Measurements from ENCODE around the gene INSRR. TPM values are rescaled to one million over a fixed set of nuclear protein-coding genes. Genes with fewer than 3 reads are reported as not detected.

The INSRR gene
- total and polyA plus RNA-seq, 2 of the 4 experiments (the other 2 are of a cell fraction) = not detected

DNA sequence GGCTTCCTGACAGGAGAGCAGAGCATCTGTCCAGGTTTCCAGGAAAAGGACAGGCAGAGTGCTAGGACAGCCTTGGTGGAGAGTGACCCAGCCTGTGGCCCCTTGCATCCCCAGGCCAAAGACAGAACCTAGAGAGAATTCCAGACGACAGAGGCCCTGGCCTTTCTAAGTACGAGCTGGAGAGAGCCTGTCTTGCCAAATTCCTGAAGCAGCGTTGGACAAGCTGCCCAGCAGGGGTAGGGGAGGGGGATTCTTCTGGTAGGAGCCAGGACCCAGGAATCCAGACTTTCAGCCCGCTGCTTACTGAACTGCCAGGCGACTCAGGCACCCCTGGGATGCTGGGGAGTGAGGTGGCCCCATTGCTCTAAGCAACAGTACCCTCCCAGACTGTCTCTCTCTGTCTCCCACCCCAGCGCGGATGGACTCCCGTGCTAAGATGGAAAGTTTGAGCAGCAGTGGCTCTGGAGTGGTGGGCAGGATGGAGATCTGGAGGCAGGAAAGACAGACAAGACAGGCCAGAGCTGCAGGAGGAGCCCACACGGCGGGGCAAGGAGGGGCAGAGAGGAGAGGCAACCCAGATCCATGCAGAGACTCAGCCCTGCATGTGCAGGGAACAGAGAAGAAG, 25.8 kb upstream of the INSRR start:
- intact Hi-C loops (cut with micrococcal nuclease) (no loop called here), in situ Hi-C loops (cut with MboI; ENCODE audit: low sequenced_read_pairs) (loop anchor here (10.0 kb wide), 1 partner anchor 190 kb away; no protein-coding TSS in a partner anchor), dilution Hi-C loops (cut with HindIII; ENCODE audit: low sequenced_read_pairs, unreplicated experiment) (no loop called here)
- no peak overlapping the region for H2BK5ac ChIP-seq (ENCODE audit: low read depth, low read length, poor library complexity, severe bottlenecking)
- no TSS peak for BruUV-seq (replicated peaks)
- H3K23ac ChIP-seq (ENCODE audit: low read depth, low read length) = no peak overlapping the region
- H3K9ac ChIP-seq (ENCODE audit: low read depth, low read length) = no peak overlapping the region
- H3K14ac ChIP-seq (replicated peaks; ENCODE audit: low read depth, low read length) = no peak overlapping the region
- no peak overlapping the region for H4K8ac ChIP-seq (ENCODE audit: low read depth in 2 of 2, low read length in 2 of 2)
- H3K9me1 ChIP-seq (ENCODE audit: insufficient read depth, low read length) = no peaks in the 10 kb centered on the region
- CTCF ChIA-PET = interaction anchor here (1.1 to 1.4 kb wide), 2 partner anchors 35 to 47 kb away, joined by 3 to 4 read pairs; partner anchors contain the start of gene LRRC71
- no peak overlapping the region for H3K18ac ChIP-seq (ENCODE audit: low read depth, low read length)
- no peak overlapping the region for H3K4ac ChIP-seq (ENCODE audit: low read depth, low read length)
- no peaks in the 10 kb centered on the region for H3K36me3 ChIP-seq (ENCODE audit: control insufficient read depth, insufficient read depth, low read length)
- no peak overlapping the region; the same call in 1 of the 2 replicates for H2AK5ac ChIP-seq (ENCODE audit: low read depth, low read length)
- no peak overlapping the region for H3K4me2 ChIP-seq (ENCODE audit: low read depth, low read length)
- H2BK120ac ChIP-seq (ENCODE audit: low read depth, low read length) = no peak overlapping the region
- no peaks in the 10 kb centered on the region; the same call in 1 of the 2 replicates for H4K20me1 ChIP-seq (ENCODE audit: insufficient read depth, low read length)
- H2AFZ ChIP-seq (replicated peaks; ENCODE audit: low read length, poor library complexity) = no peak overlapping the region
- 10% methylated on average over 2 of the region's 10 CpGs; no CpG with 5 or more reads in 1 of the 2 experiments for WGBS, 2 experiments (ENCODE audit: extremely low coverage in 2 of 2, insufficient read length in 1 of 2)
- no peak overlapping the region for H2BK15ac ChIP-seq (ENCODE audit: low read depth, low read length)
- TF ChIP-seq RFX5 (IDR thresholded peaks at IDR 0.05; ENCODE audit: low read depth, low read length) = no peak
- TF ChIP-seq CEBPB (IDR thresholded peaks at IDR 0.05; ENCODE audit: low read depth, low read length) = no peak
- no peak for TF ChIP-seq RAD21 (IDR thresholded peaks at IDR 0.05; ENCODE audit: low read length)
- no peak for TF ChIP-seq RCOR1 (IDR thresholded peaks at IDR 0.05; ENCODE audit: insufficient replicate concordance, low read length)
- TF ChIP-seq MXI1 (IDR thresholded peaks at IDR 0.05; ENCODE audit: borderline replicate concordance, low read depth, low read length) = no peak
- no peak for TF ChIP-seq SMC3 (IDR thresholded peaks at IDR 0.05; ENCODE audit: low read depth, low read length)
- TF ChIP-seq NFE2L2 (IDR thresholded peaks at IDR 0.05; ENCODE audit: low read depth, low read length) = no peak
- TF ChIP-seq, protein P1, sequence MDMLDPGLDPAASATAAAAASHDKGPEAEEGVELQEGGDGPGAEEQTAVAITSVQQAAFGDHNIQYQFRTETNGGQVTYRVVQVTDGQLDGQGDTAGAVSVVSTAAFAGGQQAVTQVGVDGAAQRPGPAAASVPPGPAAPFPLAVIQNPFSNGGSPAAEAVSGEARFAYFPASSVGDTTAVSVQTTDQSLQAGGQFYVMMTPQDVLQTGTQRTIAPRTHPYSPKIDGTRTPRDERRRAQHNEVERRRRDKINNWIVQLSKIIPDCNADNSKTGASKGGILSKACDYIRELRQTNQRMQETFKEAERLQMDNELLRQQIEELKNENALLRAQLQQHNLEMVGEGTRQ (IDR thresholded peaks at IDR 0.05; ENCODE audit: low read depth, low read length) = no peak
- no peak for TF ChIP-seq FOS (IDR thresholded peaks at IDR 0.05; ENCODE audit: low read depth, low read length)
- TF ChIP-seq POLR2A (IDR thresholded peaks at IDR 0.05; ENCODE audit: low read depth, low read length) = no peak
- no peak for TF ChIP-seq CHD1 (IDR thresholded peaks at IDR 0.05; ENCODE audit: low read depth, low read length)
- TF ChIP-seq, protein P2, sequence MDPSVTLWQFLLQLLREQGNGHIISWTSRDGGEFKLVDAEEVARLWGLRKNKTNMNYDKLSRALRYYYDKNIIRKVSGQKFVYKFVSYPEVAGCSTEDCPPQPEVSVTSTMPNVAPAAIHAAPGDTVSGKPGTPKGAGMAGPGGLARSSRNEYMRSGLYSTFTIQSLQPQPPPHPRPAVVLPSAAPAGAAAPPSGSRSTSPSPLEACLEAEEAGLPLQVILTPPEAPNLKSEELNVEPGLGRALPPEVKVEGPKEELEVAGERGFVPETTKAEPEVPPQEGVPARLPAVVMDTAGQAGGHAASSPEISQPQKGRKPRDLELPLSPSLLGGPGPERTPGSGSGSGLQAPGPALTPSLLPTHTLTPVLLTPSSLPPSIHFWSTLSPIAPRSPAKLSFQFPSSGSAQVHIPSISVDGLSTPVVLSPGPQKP (IDR thresholded peaks at IDR 0.05; ENCODE audit: borderline replicate concordance, low read depth, low read length) = no peak
- no peak for TF ChIP-seq MAZ (IDR thresholded peaks at IDR 0.05; ENCODE audit: borderline replicate concordance, low read depth, low read length)
- no peak for TF ChIP-seq MAFK (IDR thresholded peaks at IDR 0.05; ENCODE audit: low read depth, low read length)
- no peak for TF ChIP-seq BHLHE40 (IDR thresholded peaks at IDR 0.05; ENCODE audit: low read depth, low read length)
- TF ChIP-seq, protein P3, sequence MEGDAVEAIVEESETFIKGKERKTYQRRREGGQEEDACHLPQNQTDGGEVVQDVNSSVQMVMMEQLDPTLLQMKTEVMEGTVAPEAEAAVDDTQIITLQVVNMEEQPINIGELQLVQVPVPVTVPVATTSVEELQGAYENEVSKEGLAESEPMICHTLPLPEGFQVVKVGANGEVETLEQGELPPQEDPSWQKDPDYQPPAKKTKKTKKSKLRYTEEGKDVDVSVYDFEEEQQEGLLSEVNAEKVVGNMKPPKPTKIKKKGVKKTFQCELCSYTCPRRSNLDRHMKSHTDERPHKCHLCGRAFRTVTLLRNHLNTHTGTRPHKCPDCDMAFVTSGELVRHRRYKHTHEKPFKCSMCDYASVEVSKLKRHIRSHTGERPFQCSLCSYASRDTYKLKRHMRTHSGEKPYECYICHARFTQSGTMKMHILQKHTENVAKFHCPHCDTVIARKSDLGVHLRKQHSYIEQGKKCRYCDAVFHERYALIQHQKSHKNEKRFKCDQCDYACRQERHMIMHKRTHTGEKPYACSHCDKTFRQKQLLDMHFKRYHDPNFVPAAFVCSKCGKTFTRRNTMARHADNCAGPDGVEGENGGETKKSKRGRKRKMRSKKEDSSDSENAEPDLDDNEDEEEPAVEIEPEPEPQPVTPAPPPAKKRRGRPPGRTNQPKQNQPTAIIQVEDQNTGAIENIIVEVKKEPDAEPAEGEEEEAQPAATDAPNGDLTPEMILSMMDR (conservative IDR thresholded peaks at IDR 0.05; ENCODE audit: low read depth, low read length) = no peak
- no peaks in the 10 kb centered on the region for H3K4me1 ChIP-seq (ENCODE audit: control insufficient read depth, insufficient read depth, low read length)
- H4K5ac ChIP-seq (ENCODE audit: low read depth, low read length) = no peak overlapping the region
- H2BK20ac ChIP-seq (ENCODE audit: low read depth, low read length) = no peak overlapping the region
- no peak; the same call in 1 of the 2 replicates for ATAC-seq (ENCODE audit: low read depth)
- DNase-seq = no peak
- H3K27ac ChIP-seq (ENCODE audit: insufficient read depth, low read length) = no peak overlapping the region
- no peak overlapping the region for H2AK9ac ChIP-seq (replicated peaks; ENCODE audit: low read depth, low read length, poor library complexity)
- no peak overlapping the region for H4K91ac ChIP-seq (ENCODE audit: insufficient read depth, low read depth, low read length)
- H3K79me1 ChIP-seq (ENCODE audit: low read depth in 1 of 2, low read length in 2 of 2) = no peaks in the 10 kb centered on the region
- POLR2A ChIA-PET (ENCODE audit: unreplicated experiment) = no interaction called here
- no peak overlapping the region for H3K56ac ChIP-seq (ENCODE audit: extremely low read depth, insufficient read depth, low read length)
- peaks cover 89% of the 10 kb centered on the region for H3K27me3 ChIP-seq (ENCODE audit: control insufficient read depth, insufficient read depth, low read length)
- no peaks in the 10 kb centered on the region for H3K9me3 ChIP-seq (ENCODE audit: control insufficient read depth, insufficient read depth, low read length)
- no peak overlapping the region for H3K4me3 ChIP-seq (ENCODE audit: insufficient read depth, low read depth, low read length)

All from IMR-90 (cell line).